HG03439 (cell line): ENCODE results near the gene TMEM87B.
A peak's percentile ranks its signal among the peaks of the same experiment; 100 is the strongest.
"Not testable (repeated sequence)": the region's sequence is repeated elsewhere in the genome, so short reads cannot be mapped to it uniquely, and the experiment has no call there.

ENCODE experiments used
- ATAC-seq: cut with Tn5 transposase; IDR thresholded peaks from one replicate; pipeline ENCODE4 v1.9.1; 2021; ENCODE audit warnings: mild to moderate bottlenecking, moderate library complexity; ENCODE audit not compliant: unreplicated experiment

TMEM87B gene

DNA sequence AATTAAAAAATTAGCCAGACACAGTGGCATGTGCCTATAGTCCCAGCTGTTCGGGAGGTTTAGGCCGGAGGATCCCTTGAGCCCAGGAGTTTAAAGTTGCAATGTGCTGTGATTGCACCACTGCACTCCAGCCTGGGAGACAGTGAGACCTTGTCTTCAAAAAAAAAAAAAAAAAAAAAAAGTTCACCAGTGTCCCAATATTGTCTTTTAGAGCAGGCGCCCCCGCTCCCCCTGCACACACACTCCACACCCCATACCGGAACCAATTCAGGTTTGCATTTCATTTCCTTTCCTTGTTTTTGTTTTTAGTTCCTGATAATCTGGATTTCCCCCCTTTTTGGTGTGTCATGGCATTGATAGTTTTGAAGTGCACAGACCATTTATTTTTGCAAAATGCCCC, 10.4 kb downstream of the TMEM87B start:
- ATAC-seq, result no peak

DNA sequence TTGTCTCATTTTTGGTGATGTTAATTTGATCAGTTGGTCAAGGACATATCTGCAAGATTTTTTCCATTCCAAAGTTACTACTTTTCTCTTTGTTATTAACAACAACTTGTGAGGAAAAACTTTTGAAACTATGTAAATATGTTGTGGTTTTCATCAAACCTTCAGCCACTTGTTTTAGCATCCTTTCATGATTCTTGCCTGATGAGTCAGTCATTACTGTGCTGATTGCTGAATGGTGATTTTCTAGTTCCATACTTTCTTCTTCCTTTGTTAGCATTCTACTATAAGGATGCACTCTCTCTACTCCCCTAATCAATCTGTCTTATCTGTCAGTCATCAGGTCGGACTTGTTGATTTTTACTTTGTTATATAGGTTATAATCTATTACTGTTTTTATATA, 10.9 kb downstream of the TMEM87B start:
- peak; percentile 66 for ATAC-seq

DNA sequence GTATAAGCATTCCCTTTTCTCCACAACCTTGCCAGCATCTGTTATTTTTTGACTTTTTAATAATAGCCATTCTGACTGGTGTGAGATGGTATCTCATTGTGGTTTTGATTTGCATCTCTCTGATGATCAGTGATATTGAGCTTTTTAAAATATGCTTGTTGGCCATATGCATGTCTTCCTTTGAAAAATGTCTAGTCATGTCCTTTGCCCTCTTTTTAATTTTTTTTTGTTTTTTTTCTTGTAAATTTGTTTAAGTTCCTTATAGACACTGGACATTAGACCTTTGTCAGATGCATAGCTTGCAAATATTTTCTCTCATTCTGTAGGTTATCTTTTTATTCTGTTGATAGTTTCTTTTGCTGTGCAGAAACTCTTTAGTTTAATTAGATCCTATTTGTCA, 14.7 kb downstream of the TMEM87B start:
- not testable (repeated sequence) for ATAC-seq

DNA sequence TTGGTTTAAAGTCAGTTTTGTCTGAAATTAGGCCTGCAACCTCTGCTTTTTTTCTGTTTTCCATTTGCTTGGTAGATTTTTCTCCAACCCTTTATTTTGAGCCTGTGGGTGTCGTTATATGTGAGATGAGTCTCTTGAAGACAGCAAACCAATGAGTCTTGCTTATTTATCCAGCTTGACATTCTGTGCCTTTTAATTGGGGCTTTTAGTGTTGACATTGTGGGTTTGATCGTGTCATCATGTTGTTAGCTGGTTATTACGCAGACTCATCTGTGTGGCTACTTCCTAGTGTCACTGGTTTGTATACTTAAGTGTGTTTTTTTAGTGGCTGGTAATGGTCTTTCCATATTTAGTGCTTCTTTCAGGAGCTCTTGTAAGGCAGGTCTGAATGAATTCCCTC, 18.8 kb downstream of the TMEM87B start:
- ATAC-seq, result no peak

DNA sequence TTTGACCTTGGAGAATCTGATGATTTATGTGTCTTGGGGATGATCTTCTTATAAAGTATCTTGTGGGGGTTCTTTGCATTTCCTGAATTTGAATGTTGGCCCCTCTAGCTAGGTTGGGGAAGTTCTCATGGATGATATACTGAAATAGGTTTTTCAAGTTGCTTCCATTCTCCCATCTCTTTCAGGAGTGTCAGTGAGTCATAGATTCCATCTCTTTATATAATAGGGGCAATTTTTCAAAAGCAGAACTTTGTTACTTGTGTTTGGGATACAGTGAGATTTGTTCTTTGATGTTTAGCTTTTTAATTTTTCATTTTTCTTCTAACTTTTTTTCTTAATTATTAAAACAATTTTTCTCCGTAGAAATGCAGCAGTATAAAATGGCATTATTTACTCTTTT, 19.4 kb downstream of the TMEM87B start:
- no peak for ATAC-seq

DNA sequence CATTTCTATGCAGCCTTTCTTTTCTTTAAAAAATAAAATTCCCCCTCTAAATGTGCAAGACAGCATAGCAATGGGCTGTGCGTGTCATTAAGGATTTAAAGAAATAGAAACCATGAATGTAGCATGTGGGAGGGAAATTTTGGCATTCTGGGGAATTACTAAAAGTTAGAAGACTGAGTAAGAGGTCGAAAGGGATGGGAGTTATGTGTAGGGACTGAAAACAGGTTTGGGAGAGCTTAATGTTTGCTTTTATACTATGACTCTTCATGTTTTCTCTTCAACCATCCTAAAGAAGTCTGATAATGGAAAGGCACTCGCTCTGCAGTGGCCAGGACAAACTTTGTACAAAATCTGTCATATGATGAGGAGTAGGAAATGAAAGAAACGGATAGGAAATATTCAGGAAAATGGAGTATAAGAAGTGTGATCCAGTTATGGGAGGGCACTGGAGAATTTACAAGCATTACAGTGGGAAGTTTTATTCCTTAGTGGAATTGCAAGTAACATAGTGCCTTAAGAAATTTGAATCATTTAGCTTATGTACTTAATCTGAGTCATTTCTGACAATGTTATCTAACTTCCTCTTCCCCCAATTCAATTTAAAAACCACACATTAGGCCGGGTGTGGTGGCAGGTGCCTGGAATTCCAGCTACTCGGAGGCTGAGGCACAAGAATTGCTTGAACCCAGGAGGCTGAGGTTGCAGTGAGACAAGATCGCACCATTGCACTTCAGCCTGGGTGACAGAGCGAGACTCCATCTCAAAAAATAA, 20.6 kb downstream of the TMEM87B start:
- ATAC-seq, result no peak

DNA sequence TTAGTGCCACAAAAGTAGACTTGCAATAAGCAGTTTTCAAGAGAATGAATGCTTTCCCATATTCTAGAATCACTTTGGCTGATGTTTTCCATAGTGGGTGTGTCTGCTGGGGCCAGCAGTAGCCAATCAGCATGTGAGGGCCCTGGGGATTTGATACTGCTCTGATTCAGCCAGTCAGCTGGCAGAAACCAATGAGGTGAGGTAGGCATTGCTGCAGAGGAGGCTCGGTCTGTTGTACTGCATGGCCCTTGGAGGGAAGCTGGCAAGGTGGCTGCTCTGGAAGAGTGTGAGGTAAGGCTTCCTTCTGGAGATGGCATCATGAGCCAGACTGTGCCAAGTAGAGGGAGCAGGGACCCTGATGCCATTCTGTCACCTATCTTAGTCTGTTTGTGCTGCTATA, 22.7 kb downstream of the TMEM87B start:
- no peak for ATAC-seq

DNA sequence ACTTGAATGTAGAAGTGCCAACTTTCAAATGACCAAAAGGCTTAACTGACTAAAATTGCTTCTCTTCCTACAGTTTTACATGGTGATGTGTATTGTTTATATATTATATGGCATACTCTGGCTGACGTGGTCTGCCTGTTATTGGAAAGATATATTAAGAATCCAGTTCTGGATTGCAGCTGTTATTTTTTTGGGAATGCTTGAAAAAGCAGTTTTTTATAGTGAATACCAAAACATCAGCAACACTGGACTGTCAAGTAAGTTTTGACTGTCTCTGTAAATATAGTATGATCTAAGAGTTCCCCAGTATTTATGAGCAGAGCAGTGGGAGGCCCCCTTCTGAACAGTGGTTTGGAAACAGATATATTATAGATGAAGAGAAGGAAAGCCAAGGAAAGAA, 26.2 kb downstream of the TMEM87B start:
- no peak for ATAC-seq

DNA sequence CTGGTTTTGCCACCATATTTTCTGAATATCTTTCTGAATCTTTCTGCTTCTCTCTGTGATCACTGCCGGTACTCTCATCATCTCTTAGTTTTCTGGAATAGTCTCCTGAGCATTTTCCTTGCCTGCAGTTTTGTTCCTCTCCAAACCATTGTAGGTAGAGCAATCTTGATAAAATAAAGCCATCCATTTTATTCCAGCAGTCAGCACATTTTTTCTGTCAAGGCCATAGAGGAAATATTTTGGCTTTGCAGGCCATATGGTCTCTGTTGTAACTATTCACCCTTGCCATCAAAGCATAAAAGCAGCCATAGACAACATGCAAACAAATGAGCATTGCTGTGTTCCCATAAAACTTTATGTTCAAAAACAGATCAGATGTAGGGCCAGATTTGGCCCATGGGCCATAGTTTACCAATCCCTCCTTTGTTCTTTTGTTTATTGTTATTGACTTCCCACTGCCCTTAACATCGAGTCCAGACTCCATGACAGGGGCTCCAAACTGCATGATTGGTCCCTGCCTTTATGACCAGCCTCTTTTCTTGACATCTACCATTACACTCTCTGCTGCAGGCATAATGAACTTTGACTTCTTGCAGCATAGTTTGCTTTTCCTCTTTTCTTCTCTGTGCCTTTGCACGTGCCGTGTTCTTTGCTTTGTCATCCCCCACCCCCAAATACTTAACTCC, 29.8 kb downstream of the TMEM87B start:
- ATAC-seq, result no peak

DNA sequence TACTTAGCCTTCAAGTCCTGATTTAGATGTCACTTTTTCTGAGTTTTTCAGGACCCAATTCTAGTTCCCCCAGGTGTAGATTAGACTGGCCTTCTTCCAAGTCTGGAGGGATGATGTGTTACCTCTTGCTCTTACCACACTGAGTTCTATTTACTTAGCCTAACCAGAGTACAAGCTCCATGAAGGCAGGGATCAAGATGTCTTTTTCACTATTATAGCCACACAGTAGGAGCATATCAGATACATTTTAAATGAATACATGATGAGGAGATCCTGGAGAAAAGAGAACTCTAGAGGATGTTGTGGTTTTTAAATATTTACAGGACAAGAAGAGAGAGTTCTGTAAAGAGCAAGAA, 30.3 kb downstream of the TMEM87B start:
- no peak for ATAC-seq

DNA sequence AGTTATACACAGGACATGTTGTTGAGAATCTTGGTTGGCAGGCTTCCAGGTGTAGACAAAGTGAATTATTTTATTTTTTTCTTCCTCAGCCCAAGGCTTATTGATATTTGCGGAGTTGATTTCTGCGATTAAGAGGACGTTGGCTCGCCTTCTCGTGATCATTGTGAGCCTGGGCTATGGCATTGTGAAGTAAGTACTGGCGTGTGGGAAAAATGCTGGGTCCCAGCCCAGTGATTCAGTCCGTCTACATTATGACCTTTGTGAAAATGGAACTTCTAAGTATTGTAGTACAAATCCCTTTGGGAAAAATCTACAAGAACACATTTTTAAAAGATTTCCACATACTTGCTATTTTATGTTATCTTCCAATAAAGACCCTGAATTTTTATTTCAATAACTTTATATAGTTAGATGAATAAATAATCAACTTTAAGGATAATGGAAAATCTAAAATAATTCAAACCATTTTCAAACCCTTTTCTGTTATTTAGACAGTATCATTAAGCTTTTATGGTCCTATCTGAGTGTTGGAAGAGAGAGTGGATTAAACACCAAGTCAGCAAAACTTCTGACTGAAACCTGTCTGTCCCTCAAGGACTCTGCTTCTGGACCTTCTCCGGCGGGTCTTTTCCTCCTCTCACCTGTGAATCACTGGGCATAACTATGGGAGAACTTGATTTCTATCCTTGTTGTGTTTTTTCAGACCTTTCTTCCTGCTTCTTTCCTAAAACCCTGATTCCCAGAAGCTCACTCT, 31.0 kb downstream of the TMEM87B start:
- ATAC-seq, result no peak

DNA sequence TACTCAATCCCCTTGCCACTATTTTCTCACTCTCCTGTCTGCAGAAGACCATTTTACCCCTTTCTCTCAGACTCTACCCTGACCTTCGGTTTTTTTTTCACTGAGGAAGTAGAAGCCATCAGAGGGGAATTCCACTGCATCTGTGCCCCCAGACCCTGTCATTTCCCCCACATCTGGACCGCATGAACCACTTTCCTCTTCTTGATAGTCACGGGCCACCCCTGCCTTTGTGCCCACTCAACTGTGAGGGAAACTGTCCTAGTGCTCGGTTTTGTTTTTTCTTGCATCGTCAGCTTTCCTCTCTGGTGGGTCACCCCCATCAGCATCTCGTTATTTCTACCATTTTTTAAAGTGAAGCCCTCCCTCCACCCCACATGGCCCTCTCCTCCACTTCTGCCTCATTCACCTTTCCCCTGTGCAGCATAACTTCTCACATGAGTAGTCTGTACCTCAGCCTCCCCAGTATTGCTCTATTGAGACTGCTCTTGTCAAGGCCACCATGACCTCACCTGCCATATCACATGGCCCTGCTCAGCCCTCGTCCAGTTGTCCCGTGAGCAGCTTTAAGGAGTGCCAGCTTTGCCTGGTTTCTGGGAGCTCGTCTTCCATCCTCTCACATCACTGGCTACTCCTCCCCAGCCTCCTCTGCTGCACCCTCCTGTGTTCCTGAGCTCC, 32.4 kb downstream of the TMEM87B start:
- ATAC-seq, result no peak

DNA sequence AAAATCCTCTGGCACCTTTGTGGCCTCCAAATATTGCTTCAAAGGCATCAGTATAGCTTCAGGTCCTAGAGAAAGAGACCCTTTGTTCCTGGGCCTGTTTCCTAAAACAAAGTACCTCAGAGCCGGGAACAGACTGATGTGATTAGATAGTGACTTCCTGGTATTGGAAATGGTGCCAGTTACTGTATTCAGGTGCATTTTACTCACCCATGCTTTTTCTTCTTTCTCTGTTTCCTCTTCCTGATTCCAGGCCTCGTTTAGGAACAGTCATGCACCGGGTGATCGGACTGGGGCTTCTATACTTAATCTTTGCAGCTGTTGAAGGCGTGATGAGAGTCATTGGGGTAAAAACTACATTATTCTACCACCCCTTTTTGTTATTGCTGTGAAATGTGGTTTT, 34.3 kb downstream of the TMEM87B start:
- ATAC-seq, result no peak

DNA sequence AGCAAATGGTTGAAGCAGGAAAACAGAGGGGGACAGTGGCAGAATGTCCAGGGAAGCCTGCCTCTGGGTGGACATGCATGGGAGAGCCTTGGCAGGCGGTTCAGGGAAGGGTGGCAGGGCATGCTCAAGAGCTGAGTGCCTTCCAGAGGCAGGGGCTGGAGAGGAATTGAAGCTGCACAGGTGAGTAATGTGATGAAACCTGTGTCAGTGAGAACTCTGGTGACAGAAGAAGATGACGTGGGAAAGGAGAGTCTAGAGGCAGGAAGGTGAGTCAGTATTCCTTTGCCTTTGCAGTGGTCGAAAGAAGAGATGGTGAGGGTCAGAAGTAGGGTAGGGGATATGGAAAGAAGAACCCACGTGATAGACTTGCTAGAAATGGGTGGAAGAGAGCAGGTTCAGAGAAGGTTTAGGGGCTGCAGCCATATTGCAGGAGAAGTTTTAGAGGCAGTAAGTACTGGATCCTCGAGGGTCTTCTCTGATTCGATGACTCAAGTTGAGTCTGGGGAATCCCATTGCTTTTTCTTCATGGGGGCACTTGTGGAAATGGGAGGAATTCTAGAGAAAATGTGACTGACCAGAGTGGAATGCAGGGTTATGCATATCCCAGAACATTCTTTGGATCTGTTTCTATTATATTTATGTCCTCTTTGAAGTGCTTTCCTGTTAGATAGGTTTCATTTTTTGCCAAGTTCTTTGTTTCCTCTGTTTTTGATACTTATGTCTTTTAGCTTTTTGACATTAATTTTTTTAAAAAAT, 37.4 kb downstream of the TMEM87B start:
- no peak for ATAC-seq

DNA sequence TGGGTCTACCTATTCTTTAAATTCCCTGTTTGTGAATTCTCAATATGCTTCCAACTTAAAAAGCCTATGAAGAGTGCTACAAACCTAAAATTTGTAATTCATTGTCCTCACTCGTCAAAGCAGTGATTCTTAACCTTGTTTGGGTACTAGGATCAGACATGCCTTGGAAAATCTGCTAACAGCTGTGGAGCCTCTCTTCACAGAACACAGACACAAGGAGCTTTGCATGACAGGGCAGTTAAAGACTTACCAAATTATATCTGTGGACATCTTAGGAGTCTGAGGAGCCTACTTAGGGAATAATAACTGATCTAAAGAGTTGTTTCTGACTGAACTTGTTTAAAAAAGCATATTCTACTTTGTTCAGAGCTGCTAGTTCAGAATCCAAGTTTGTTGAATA, 38.1 kb downstream of the TMEM87B start:
- no peak for ATAC-seq

DNA sequence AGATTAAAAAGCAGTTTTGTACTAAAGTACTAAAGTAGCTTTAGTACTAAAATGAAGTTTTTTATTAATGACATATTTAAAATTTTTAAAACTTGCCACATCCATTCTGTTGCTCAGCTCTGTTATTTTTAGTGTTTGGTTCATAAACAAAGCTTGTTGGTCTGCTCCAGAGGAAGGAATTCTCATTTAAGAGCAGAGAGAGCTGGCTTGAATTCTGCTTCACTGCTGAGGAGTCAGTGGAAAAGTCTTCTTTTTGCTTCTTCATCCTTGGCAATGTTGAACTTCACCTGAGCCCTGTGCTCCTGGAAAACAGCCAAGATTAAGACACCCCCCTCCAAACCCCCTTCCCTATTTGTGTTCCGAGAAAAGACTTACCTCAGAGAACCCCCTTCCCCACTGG, 40.6 kb downstream of the TMEM87B start:
- ATAC-seq, result no peak

DNA sequence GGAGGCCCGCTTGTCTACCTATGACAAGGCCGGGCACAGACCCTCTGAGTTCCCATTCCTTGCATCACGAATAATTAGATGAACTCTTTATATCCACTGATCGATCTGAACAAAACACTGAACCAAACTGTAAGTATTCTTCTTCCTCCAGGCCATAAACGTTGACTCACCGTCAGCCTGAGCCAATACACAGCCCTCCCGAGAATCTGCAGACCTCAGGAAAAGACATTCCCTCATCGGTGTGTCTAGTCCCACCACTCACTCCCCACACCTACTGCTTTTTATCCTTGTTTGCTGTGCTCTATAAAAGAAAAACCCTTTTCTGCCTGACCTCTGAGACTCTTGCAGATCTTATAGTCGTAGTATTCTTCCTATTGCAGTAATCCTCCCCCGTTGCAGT, 41.0 kb downstream of the TMEM87B start:
- no peak for ATAC-seq

DNA sequence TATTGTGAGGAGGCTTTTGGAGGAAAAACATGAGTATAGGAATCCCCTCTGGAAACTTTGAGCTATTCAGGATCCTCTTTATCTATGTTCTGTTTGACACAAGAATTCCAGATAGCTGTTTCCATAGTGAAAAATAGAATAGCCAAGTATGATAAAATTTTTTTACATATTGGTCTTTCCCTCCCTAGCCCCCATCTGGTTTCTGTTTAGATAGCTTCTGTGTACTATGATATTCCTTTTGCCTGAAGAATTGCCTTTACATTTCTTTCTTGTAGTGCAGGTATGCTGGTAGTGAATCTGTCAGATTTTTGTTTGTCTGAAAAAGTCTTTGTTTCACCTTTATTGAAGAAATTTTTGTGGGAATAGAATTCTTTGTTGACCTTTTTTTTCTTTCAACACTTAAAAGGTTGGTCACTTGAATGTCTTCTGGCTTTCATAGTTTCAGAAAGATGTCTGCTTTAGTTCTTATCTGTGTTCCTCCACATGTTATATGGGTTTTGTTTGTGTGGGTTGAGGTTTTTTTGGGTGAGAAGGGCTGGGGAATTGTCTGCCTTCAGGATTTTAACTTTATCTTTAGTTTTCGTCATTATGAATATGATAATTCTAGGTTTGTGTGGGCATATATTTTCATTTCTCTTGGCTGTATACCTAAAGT, 53.2 kb downstream of the TMEM87B start:
- no peak for ATAC-seq

DNA sequence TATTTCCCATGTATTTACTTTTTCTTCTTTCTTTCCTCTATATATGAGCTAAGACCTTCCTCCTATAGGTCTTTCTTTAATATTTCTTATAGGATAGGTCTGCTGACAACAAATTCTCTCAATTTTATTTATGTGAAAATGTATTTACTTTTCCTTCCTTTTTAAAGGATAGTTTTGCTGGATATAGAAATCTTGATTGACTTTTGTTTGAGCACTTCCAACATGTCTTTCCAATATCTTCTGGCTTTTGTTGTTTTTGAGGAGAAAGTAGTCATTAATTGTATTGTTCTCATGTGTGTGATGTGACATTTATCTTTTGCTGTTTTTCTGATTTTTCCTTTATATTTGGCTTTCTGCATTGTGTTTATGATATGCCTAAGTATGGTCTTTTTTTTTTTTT, 54.2 kb downstream of the TMEM87B start:
- ATAC-seq, result no peak

DNA sequence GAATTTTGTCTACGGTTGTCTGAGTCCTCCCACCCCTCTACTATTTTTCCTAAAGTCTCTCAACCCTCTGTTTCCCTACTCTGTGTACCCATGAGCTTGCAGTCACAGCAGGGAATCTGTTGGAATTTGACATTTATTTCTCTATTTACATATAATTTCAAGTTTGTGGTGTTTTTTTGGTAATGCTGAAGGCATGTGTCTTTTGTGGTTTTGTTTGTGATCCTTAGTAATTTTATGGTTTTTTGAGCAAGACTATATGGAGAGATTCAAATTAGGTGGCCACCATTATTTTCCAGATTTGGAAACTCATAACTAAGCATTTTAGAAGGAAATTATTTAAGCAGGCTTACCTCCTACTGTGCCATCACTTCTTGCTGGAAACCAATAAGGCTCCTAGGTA, 55.9 kb downstream of the TMEM87B start:
- no peak for ATAC-seq
